NT2/D1 (cell line): Measurements from ENCODE around the gene COL18A1.

ENCODE experiments used
- DNase-seq: peaks from one replicate; pipeline ENCODE4 v3.0.0-alpha.2; 2011; ENCODE audit warnings: low read depth, low spot score
- H3K27me3 ChIP-seq: 2 replicates; pipeline ENCODE4 v1.6.0; 2011; ENCODE audit warnings: mild to moderate bottlenecking; ENCODE audit not compliant: insufficient read length, insufficient read depth
- H3K36me3 ChIP-seq: 2 replicates; pipeline ENCODE4 v1.6.1; 2011; ENCODE audit warnings: mild to moderate bottlenecking, low read length, mixed read lengths; ENCODE audit not compliant: insufficient read depth, insufficient read length
- H3K4me1 ChIP-seq: 2 replicates; pipeline ENCODE4 v1.5.1; 2011; ENCODE audit not compliant: insufficient read depth, insufficient read length
- H3K4me3 ChIP-seq: 2 replicates; pipeline ENCODE4 v1.5.1; 2011; ENCODE audit warnings: low read depth; ENCODE audit not compliant: insufficient read length
- H3K9ac ChIP-seq: 2 replicates; pipeline ENCODE4 v1.6.0; 2011; ENCODE audit warnings: low read depth; ENCODE audit not compliant: insufficient read length
- H3K9me3 ChIP-seq: 2 replicates; pipeline ENCODE4 v1.5.1; 2011; ENCODE audit warnings: mild to moderate bottlenecking, low read length; ENCODE audit not compliant: insufficient read depth
- SUZ12 ChIP-seq: IDR thresholded peaks from 2 replicates; pipeline ENCODE4 v1.6.1; 2011; ENCODE audit not compliant: insufficient read length, insufficient read depth; ENCODE audit errors: extremely low read depth
- YY1 ChIP-seq: IDR thresholded peaks from 2 replicates; pipeline ENCODE4 v1.6.1; 2011; ENCODE audit not compliant: insufficient read length, insufficient read depth
- ZNF274 ChIP-seq: IDR thresholded peaks from 2 replicates; pipeline ENCODE4 v1.6.1; 2011; ENCODE audit warnings: mild to moderate bottlenecking, low read depth, low read length

The COL18A1 gene

DNA sequence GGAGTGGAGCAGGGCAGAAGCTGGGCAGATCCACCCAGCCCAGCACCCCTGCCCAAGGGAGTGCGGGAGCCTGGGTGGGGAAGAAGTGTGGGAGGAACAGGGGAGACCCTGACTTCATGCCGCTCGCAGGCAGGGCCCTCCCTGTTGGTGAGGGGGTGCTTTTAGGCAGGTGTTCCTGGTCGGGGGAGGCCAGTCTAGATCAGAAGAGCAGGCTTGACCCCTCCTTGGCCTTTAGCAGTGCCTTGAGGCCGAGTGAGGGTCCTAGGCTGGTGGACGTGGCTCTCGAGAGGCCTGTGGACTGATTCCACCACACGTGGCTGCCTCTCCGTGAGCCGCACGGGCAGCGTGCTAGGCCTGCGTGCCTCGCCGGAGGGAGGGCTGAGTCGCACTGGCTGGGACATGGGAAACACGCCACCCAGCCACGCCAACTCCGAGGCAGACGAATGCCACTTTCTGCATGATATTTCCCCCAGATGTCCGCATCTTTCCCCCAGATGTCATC, 19.4 kb upstream of the COL18A1 start:
- TF ChIP-seq YY1 (no peak), ZNF274 (no peak), SUZ12 (no peak)
- H3K27me3 ChIP-seq = peaks cover 43% of the 10 kb centered on the region
- no peak for DNase-seq

GRCh38 chr21:45386336-45386727, 18.6 kb upstream of the COL18A1 start:
- H3K36me3 ChIP-seq = no peaks in the 10 kb centered on the region
- no peak overlapping the region for H3K9ac ChIP-seq
- no peak overlapping the region for H3K4me3 ChIP-seq
- no peaks in the 10 kb centered on the region for H3K9me3 ChIP-seq
- H3K27me3 ChIP-seq = peaks cover 38% of the 10 kb centered on the region
- DNase-seq = no peak
- H3K4me1 ChIP-seq = peaks cover 21% of the 10 kb centered on the region
- TF ChIP-seq ZNF274 (no peak), YY1 (no peak), SUZ12 (no peak)

More for the DNA sequence above, 19.4 kb upstream of the COL18A1 start:
- peak overlapping the region; percentile 24 for H3K9ac ChIP-seq
- H3K36me3 ChIP-seq = no peaks in the 10 kb centered on the region
- no peak overlapping the region for H3K4me3 ChIP-seq
- H3K4me1 ChIP-seq = peaks cover 28% of the 10 kb centered on the region
- H3K9me3 ChIP-seq = no peaks in the 10 kb centered on the region

DNA sequence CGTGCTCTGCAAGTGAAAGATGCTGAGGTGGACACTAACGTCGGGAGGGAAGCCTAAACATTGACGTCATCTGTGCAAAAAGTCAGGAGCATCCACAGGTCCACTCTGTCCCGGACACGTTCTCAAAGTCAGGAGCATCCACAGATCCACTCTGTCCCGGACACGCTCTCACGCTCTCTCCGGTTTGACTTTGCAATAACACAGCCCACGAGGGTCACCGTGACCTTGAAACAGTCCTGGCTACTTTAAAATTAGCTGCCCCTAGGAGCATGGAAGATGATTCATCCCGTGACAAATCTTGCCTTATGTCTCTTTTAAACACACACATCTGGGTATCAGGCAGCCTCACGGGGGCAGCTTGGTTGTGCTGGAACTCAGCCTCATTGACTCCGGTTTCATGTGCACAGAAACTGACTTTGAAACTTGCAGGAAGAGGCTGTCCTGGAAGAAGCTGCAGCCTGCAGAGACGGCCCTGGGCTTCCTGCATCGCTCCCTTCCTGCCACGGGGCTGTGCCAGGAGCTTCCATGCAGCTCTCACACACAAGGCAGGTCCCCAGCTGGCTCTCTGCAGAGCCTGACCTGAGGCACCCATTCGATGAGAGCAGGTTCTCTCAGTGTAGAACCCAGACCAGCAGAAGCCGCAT, 18.1 kb upstream of the COL18A1 start:
- peaks cover 21% of the 10 kb centered on the region for H3K4me1 ChIP-seq
- no peak overlapping the region for H3K9ac ChIP-seq
- H3K4me3 ChIP-seq = no peak overlapping the region
- H3K36me3 ChIP-seq = no peaks in the 10 kb centered on the region
- peaks cover 39% of the 10 kb centered on the region for H3K27me3 ChIP-seq
- TF ChIP-seq ZNF274 (no peak), SUZ12 (no peak), YY1 (no peak)
- no peaks in the 10 kb centered on the region for H3K9me3 ChIP-seq
- no peak for DNase-seq

GRCh38 chr21:45387506-45387905, 17.5 kb upstream of the COL18A1 start:
- Histone ChIP-seq H3K27me3 (peaks cover 38% of the 10 kb centered on the region), H3K9me3 (no peaks in the 10 kb centered on the region), H3K9ac (no peak overlapping the region), H3K4me1 (peaks cover 21% of the 10 kb centered on the region), H3K36me3 (no peaks in the 10 kb centered on the region), H3K4me3 (no peak overlapping the region)
- DNase-seq = no peak
- TF ChIP-seq SUZ12 (no peak), ZNF274 (no peak), YY1 (no peak)

DNA sequence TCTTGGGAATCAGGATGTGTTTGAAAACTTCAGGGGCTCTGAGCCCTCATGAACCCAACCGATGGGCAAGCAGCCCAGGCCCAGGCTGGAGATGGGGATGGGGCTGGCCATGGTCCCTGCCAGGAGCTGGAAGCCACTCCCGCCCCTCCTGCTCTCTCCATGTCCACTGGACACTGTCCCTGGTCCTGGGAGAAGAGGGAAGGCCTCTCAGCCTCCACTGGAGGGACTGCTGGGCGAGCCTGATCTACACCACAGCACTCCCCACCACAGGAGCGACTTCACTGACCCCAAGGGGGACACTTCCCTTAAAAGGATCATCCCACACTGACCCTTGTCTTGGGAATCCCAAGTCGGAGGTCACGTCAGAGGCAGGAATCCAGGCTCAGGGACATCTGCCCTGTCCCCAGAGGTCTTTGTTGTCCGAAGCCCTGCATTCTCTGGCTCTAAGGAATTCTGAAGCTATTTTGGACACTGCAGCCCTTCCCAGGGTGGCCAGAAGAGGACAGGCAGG, 16.9 kb upstream of the COL18A1 start:
- H3K4me1 ChIP-seq = peaks cover 21% of the 10 kb centered on the region
- no peak for DNase-seq
- TF ChIP-seq SUZ12 (no peak), ZNF274 (no peak), YY1 (no peak)

GRCh38 chr21:45388611-45389296, 16.2 kb upstream of the COL18A1 start:
- TF ChIP-seq SUZ12 (no peak), ZNF274 (no peak), YY1 (no peak)
- H3K9ac ChIP-seq = no peak overlapping the region
- no peak for DNase-seq
- H3K27me3 ChIP-seq = peaks cover 46% of the 10 kb centered on the region
- H3K9me3 ChIP-seq = no peaks in the 10 kb centered on the region
- peaks cover 16% of the 10 kb centered on the region for H3K4me1 ChIP-seq
- H3K36me3 ChIP-seq = no peaks in the 10 kb centered on the region
- no peak overlapping the region for H3K4me3 ChIP-seq

More for the DNA sequence above, 16.9 kb upstream of the COL18A1 start:
- Histone ChIP-seq H3K27me3 (peaks cover 42% of the 10 kb centered on the region), H3K9ac (no peak overlapping the region), H3K36me3 (no peaks in the 10 kb centered on the region), H3K4me3 (no peak overlapping the region), H3K9me3 (no peaks in the 10 kb centered on the region)

DNA sequence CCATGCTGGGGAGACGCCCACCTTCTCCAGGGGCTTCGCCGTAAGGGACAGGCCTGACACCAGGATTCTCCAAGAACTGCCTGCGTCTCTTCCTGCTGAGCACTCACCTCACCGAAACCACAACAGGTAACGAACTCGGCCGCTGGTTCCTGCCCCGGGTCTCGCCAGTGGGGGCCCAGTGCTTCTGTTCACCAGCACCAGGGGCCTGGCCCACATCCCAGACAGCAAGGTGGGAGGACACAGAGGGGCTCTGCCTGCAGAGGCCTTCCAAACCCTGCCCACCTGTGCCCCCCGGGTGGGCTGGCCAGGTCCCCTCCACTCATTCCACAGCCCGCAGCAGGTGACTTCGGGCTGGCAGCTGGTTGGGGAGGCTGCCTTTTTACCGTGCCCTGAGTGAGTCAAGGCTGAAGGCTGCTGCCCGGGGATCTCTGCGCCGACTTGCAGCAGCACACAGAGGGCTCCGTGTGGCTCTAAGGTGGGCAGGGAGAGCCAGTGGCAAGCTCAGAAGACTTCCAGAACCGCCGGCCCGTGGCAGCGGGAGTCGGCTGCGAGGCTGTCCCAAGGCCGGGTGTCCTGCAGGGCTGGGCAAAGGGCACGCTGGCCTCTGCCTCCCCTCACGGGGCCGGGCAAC, 14.7 kb upstream of the COL18A1 start:
- no peak overlapping the region for H3K4me3 ChIP-seq
- H3K27me3 ChIP-seq = peaks cover 46% of the 10 kb centered on the region
- no peaks in the 10 kb centered on the region for H3K36me3 ChIP-seq
- H3K9ac ChIP-seq = no peak overlapping the region
- TF ChIP-seq SUZ12 (no peak), YY1 (no peak), ZNF274 (no peak)
- DNase-seq = no peak
- H3K4me1 ChIP-seq = peaks cover 14% of the 10 kb centered on the region
- H3K9me3 ChIP-seq = no peaks in the 10 kb centered on the region
